Activated CD8-positive, alpha-beta memory T cell treated with anti-CD3 and anti-CD28 coated beads for 36 hours (primary cell): ENCODE data around the gene PABPN1L. TPM values are rescaled to one million over a fixed set of nuclear protein-coding genes. Genes with fewer than 3 reads are reported as not detected.

Experiments used
- CTCF ChIA-PET: fragments of 350-600 bp; sonication (Branson Sonifier 250); formaldehyde crosslinking; loops from one replicate; lab custom pipeline; 2021; ENCODE audit warnings: antibody characterized with exemption; lab: Charles Lee
- POLR2A ChIA-PET: fragments of 350-600 bp; sonication (Branson Sonifier 250); formaldehyde crosslinking; loops from one replicate; lab custom pipeline; 2021; ENCODE audit warnings: antibody characterized with exemption; lab: Charles Lee
- total RNA-seq, 2 experiments: library from RNA; stranded (reverse); gene quantifications; one replicate each; pipeline ENCODE4 v1.2.3, GENCODE V29; 2021

Gene PABPN1L
- total RNA-seq, 2 experiments from 2014 or later = not detected

DNA sequence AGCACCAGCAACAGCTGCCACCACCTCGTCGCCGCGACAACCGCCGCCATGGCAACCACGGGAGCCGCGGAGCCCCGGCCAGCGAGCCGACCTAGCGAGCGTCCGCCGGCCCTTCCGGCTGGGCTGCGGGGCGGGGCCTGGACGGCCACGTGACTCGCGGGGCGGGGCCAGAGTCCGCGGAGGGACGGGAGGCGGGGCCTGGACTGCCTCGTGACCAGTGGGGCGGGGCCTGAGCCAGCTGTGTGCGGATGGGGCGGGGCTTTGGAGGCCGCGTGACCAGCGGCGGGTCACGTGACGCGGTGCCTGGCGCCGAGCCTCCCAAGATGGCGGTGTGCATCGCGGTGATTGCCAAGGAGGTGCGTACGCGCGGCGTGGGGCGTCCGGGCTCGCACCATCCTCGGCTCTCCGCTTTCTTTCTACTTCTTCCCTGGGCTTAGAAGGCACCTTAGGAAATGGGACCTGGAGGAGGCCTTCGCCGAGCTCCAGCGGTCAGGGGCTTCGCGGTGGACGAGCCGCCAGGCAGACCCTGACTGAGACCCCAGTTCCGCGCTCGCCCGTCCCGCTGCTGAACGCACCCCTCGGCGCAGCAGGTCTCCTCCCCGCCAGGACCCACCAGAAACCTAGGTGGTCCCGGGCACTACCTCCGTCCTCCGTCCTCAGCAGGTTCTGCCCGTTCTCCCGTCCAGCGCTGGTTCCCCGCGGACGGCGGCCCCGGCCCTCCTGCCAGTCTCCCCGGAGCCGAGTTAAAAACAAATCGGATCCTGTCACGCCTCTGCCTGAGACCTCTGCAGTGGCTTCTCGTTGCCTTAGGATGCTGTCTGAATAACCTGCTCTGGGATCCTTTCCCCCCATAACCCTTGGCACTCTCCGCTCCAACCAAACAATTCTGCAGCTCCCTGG, 9.4 kb downstream of the PABPN1L start, which contains the start of the genes GALNS and TRAPPC2L:
Gene GALNS, minus strand, starts transcription at position 120 of the 900 bp plus-strand sequence. Its CDS starts 70 bp downstream, at position 50.
Gene TRAPPC2L, plus strand, starts transcription at position 300 of the 900 bp plus-strand sequence. Its CDS starts 24 bp downstream, at position 324.
- ChIA-PET CTCF (interaction anchor here (0.6 to 3.3 kb wide), 13 partner anchors 11 to 310 kb away, joined by 3 to 37 read pairs (median 5); partner anchors contain the start of genes ACSF3 and APRT), POLR2A (interaction anchor here (0.6 to 1.9 kb wide), 4 partner anchors 45 to 308 kb away, joined by 3 to 13 read pairs (median 8); partner anchors contain the start of gene APRT)

DNA sequence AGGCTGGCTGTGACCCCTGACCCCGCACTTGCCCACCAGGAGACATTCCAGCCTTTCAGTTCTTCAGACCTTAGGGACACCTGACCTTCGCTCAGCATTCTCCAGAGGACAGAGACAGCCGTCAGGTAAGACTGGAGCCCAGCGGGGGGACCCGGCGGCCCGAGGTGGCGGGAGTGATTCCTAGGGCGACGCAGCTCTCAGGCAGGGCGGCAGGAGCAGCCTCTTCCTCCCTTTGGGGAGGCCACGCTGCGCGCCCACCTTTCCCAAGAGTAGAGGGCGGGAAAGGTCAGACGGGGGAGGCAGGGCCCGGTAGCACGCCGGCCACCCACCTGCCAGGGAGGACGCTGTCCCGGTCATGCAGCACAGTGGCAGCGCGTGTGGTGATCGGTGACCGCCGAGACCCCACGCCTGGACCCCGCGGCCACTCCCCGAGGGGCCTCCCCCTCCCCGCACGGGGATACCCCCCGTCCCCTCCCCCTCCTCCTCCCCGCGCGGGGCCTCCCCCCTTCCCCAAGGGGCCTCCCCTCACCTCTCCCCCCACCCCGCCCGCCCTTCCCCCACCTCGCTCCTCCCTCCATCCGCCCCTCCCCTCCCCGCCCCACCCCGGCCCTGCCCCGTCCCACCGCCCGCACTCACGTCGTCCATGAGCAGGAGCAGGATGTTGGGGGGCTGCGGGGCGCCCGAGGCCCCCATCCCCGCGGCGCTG, 10.2 kb downstream of the PABPN1L start:
- ChIA-PET POLR2A (interaction anchor here (1.9 kb wide), 1 partner anchor 44 kb away, joined by 13 read pairs; the partner anchor contains the start of gene APRT), CTCF (interaction anchor here (1.2 to 3.3 kb wide), 5 partner anchors 13 to 311 kb away, joined by 3 to 37 read pairs (median 8); partner anchors contain the start of gene APRT)

DNA sequence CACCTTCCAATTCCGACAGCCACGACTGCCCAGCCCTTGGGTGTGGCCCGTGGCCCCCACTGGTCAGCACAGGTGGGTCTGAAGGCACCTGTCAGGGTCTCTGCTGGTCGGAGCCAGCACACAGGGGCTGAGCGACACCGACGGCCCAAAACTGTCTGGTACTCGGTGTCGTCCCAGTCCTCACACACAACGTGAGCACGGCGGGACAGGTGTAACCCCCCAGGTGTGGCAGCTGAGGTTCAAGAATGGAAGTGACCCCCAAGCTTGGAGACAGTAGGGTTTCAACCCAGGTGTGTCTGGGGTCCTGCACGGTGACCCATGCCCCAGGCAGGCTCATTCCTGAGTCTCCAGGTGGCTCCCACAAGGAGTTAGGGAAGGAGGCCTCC, 10.7 kb downstream of the PABPN1L start:
- POLR2A ChIA-PET = no interaction called here
- CTCF ChIA-PET = interaction anchor here (1.2 to 3.3 kb wide), 2 partner anchors 13 to 44 kb away, joined by 3 to 37 read pairs; partner anchors contain the start of gene APRT

DNA sequence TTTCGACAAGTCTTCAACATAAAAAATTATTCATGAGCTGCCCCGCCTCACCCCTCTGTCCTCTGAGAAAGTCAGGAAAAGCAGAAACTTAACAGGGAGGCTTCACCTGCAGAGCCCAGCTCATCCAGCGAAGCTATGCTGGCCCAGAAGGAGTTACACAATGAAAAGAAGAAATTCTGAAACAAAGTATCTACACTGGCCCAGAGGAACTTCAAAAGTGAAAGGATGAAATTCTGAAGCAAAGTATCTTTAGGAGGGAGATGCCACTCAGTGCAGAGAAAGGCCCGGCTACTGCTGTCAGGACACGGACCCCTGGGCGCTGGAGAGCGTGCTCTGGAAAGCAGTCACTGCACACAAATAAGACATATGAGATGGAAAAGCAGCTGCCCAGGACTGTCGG, 11.3 kb downstream of the PABPN1L start:
- ChIA-PET CTCF (interaction anchor here (1.2 kb wide), 1 partner anchor 12 kb away, joined by 3 read pairs; no protein-coding TSS in a partner anchor), POLR2A (no interaction called here)

DNA sequence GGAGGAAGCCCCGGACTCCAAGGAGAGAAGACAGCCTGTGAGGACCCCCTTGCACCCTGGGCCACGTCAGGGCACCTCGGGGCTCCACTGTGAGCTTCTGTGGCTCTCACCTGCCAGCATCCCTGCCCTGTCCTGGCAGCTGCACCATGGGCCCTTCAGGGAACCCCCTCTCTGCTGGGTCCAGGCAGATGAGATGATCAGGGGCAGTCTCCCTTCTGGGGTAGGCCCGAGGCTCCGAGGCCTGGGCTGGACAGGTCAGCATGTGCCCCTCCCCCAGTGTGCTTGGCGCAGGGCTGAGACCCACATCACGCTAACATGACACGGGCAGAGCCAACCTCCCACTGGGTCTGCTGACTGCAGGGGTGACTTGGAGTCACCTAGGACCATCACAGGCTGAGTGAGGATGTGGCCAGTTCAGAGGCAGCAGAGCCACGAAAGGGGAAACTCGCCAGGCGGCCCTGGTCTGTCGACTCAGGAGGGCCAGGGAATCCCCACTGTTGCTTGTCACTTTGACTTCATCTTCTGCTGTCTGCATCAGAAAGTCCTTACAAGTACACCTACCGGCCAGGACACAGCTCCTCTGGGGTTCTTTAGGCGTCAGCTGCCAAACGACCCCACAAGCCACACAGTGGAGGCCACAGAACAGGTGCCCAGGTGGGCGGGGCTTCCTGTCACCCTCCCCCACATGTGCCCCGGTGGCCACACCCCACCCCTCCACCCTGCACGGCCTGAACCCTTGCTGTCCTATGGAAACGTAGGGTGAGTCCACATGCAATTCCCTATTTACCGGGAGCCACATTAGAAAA, 12.0 kb downstream of the PABPN1L start:
- CTCF ChIA-PET = no interaction called here
- POLR2A ChIA-PET = interaction anchor here (0.5 kb wide), 1 partner anchor 386 kb away, joined by 7 read pairs; no protein-coding TSS in a partner anchor

DNA sequence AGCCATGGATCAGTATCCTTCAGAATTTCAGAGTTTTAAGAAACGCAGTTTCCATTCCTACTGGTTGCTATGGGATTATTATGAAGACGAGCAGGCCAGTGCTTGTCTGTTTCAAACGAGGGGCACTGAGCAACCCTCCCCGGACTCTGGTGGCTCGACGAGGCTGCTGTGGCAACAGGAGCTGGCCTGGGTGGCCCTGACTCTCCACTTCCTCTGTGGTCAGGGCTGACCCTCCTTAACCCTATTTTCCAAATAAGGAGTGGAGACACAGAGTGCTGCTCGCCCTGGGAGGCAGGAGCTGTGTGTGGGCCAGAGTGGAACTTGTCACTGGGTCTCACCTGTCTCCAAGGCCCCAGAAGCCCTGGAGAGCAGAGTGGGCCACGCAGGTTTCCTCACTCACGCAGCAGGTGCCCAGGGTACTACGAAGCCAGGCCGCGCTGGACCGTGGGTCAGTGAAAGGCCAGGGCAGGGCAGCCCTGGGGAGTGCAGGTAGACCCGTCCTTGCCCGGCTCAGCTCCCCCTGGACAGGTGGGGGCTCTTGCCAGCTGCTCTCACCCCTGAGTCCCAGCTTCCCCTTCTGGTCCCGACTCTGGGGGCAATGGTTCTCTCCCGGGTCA, 13.0 kb downstream of the PABPN1L start:
- POLR2A ChIA-PET = interaction anchor here (1.2 kb wide), 1 partner anchor 339 kb away, joined by 3 read pairs; no protein-coding TSS in a partner anchor
- CTCF ChIA-PET = interaction anchor here (0.7 to 1.3 kb wide), 2 partner anchors 364 to 567 kb away, joined by 4 to 6 read pairs; partner anchors contain the start of gene ZNF778

DNA sequence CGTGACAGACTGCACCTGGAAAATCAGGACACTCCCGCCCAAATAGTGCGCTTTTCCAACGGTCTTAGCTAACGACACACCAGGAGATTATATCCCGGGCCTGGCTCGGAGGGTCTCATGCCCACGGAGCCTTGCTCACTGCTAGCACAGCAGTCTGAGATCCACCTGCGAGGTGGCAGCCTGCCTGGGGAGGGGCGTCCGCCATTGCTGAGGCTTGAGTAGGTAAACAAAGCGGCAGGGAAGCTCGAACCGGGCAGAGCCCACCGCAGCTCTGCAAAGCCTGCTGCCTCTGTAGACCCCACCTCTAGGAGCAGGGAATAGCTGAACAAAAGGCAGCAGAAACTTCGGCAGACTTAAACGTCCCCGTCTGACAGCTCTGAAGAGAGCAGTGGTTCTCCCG, 14.8 kb downstream of the PABPN1L start:
- POLR2A ChIA-PET = interaction anchor here (0.6 kb wide), 1 partner anchor 952 kb away, joined by 6 read pairs; no protein-coding TSS in a partner anchor
- CTCF ChIA-PET = no interaction called here

DNA sequence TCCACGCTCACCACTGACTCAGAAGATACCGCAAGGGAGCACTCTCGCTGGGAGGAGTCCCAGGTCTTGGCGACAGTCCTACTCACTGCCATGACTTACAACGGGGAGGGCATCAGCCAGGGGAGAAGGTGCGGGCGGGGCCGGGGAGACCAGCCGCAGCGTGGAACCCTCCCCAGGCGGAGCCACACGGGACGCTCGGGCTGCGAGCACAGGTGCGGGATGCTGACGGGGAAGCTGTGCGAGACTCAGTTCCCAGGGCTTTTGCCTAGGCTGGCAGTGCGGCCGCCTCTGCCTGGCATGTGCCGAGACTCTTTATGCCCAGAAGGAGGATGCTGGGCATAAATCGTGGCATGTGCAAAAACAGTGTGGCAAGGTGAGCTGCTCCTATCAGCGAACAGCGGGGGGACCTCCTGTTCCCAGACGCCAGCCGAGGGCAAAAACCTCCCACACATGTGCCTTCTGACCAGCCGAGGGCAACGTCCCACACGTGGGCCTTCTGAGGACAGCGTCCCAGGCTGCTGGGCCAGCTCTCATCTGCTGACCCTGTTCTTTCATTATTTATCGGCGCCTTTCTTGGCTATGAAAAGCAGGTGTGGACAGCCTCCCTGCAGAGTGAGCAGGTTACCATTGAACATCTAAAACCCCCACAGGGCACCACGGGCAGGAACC, 15.8 kb downstream of the PABPN1L start:
- ChIA-PET POLR2A (no interaction called here), CTCF (no interaction called here)

DNA sequence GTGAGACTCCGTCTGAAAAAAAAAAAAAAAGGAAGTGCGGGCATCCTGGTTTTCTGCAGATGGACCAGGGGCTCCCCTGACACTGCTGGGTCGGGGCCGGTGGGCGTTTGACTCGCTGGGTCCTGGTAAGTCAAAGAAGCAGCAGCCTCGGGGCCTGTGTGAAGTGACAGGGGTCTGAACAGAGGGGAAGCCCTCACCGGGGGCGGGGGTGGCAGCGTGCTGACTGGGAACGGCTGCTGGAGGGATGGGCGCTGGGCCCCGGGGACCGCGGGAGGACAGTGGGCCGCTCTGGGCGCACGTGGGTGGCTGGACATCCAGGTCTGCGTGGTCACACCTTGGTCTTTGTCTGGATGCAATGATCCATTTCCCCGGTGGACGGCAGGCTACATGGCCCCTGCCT, 17.9 kb downstream of the PABPN1L start:
- CTCF ChIA-PET = no interaction called here
- POLR2A ChIA-PET = no interaction called here

DNA sequence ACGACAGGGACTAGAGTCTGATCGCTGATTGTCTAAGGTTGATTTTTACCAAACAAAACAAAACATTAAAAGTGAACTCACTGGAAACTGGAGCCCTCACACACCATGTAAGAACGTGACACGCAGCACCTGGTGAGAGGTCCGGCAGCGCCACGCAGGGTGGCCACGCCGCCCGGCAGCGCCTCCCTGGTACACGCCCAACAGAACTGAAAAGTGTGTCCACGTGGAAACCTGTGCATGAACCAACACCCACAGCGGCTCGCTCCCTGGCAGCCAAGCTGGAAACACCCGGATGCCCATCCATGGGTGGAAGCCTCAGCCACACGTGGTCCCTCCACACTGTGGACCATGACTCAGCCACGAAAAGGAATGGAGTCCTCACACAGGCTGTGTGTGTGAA, 18.8 kb downstream of the PABPN1L start:
- ChIA-PET CTCF (no interaction called here), POLR2A (no interaction called here)

DNA sequence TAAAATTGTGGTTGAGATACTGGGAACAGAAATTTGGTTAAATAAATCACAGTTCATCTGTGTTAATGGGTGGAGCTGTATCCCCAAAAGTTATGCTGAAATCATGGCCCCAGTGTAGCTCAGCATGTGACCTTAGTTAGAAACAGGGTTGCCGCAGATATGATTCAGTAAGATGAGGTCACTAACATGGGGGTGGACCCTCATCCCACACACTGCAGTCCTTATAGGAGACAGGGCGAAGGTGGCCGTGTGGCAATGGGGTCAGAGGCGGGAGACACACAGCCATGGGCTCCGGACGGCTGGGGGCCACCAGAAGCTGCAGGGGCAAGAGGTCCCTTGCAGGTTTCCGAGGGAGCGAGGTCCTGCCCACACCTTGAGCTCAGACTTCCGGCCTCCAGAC, 20.4 kb downstream of the PABPN1L start:
- ChIA-PET POLR2A (interaction anchor here (0.6 kb wide), 2 partner anchors 77 to 821 kb away, joined by 6 to 10 read pairs; no protein-coding TSS in a partner anchor), CTCF (interaction anchor here (0.7 to 2.0 kb wide), 3 partner anchors 12 to 370 kb away, joined by 3 to 8 read pairs (median 3); partner anchors contain the start of gene TRAPPC2L)

DNA sequence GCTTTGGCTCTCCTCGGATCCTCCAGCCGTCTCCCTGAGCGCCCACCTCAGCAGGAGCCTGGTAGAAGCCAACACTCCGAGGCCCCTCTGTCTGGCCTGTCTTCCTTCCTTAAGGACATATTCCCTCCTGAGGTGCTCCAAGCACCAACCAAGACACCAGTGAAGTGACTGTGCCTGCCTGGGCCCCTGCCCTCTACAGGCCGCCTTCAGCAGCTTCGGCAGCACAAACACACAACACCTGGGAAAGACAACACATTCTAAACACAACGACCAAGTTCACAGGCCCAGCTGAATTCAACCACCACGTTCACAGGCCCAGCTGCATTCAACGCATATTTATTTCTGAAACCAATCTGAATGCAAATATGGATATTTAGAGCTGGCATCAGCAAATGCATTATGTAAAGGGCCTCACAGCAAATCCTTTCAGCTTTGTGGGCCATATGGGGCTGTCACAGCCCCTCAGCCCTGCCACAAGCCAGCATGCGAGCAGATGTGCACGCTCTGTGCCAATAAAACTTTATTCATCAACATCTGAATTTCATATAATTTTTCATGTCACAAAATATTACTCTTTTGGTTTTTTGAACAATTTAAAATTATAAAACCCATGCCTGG, 21.9 kb downstream of the PABPN1L start:
- POLR2A ChIA-PET = no interaction called here
- CTCF ChIA-PET = no interaction called here

DNA sequence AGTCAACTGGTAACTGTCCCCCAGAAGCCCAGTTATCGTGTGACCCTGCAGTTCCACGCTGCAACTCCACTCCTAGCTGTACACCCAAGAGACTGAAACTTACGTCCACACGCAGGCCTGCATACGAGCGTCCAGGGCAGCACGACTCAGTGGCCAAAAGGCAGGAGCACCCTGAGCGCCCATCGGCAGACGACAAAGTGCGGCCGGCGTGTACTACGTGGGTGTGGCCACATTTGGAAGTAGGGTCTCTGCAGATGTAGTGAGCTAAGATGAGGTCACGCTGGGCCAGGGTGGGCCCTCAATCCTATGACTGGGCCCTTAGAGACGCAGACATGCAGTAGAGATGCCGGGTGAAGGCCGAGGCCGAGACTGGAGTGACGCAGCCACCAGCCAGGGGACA, 23.2 kb downstream of the PABPN1L start:
- ChIA-PET POLR2A (no interaction called here), CTCF (interaction anchor here (1.0 kb wide), 1 partner anchor 12 kb away, joined by 3 read pairs; no protein-coding TSS in a partner anchor)

DNA sequence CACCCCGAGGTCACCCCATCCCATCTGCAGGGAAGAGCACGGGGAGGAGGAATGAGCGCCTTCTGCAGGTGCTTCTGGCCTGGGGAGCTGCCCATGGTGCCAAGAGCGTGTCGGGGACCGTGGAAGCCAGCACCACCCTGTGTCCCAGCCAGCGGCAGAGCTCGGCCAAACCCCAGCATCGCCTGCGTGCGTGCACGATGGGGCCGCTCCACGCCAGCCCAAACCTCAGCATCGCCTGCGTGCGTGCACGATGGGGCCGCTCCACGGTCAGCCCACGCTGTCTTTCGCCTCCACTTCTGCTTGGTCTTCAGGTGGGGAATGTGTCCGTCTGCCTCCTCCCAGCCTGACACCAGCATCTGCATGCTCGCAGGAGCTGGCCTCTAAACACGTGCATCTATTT, 23.7 kb downstream of the PABPN1L start:
- POLR2A ChIA-PET = no interaction called here
- CTCF ChIA-PET = interaction anchor here (1.0 kb wide), 1 partner anchor 13 kb away, joined by 3 read pairs; no protein-coding TSS in a partner anchor

DNA sequence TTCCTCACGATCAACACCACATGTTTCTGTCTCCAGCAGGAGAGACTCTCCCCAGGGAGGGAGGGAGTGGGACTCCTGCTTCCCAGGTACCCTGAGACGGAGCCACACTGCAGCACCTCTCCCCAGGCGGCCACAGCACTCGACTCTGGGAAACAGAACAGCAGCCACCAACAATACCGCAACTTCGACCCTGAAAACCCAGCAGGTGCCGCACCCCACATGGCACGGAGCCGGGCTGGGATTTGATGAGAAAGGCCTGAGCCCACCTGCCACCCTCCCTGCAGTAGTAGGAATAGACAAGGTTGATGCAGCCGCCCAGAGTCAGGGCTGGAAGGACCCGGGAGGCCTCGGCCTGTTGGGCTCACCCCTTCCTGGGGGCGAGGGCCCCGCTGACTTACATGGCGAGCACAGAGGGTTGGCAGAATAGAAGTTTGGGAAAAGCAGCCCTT, 24.1 kb downstream of the PABPN1L start:
- CTCF ChIA-PET = interaction anchor here (1.0 kb wide), 1 partner anchor 13 kb away, joined by 3 read pairs; no protein-coding TSS in a partner anchor
- POLR2A ChIA-PET = no interaction called here

DNA sequence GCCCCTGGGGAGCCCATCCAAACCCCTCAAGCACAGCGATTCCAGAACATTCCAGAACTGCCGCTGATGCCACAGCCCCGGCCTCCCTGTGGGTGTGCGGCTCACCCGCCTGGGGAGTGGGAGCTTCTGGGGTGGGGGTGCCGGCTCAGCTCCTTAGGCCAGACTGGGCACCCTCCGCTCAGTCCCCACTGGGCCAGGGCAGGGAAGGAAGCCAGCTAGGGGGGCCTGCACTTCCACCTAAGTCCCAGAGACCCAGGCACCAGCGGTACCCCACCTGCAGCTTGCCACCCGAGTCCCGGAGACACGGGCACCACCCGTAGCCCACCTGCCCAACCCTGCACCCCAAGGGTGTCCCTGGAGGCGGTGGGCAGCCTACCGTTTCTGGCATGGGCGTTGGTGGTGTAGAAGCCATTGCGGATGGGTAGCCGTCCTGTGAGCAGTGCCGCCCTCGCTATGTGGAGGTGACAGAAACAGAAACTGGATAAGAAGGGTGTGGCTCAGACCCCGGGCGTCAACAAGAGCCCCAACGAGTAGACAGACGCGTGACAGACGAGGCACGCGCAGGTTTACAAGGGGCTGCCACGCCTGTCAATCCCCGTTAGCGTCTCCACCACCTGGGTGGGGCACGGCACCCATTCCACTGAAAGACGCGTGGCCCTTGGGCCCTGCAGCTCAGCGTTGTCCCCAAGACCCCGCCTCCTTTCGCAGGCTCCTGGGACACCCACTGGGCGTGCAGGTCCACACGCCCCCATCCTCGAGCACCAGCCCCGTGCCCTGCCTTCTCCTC, 24.7 kb downstream of the PABPN1L start:
- CTCF ChIA-PET = no interaction called here
- POLR2A ChIA-PET = no interaction called here
